SIG-M5 treated with dmso at 0.1 percent for 504 hours (cell line): ENCODE data around the gene ZNF211.

Experiments
- DNase-seq: peaks from one replicate; lab custom pipeline; 2025; ENCODE audit not compliant: unreplicated experiment; lab: John Stamatoyannopoulos, UW

The ZNF211 gene

GRCh38 chr19:57632987-57633831 is at the start of gene ZNF211:
Gene ZNF211, plus strand, starts transcription at chr19:57633168. Its CDS starts 179 bp downstream, at chr19:57633347.
- peak; percentile 91 for DNase-seq

DNA sequence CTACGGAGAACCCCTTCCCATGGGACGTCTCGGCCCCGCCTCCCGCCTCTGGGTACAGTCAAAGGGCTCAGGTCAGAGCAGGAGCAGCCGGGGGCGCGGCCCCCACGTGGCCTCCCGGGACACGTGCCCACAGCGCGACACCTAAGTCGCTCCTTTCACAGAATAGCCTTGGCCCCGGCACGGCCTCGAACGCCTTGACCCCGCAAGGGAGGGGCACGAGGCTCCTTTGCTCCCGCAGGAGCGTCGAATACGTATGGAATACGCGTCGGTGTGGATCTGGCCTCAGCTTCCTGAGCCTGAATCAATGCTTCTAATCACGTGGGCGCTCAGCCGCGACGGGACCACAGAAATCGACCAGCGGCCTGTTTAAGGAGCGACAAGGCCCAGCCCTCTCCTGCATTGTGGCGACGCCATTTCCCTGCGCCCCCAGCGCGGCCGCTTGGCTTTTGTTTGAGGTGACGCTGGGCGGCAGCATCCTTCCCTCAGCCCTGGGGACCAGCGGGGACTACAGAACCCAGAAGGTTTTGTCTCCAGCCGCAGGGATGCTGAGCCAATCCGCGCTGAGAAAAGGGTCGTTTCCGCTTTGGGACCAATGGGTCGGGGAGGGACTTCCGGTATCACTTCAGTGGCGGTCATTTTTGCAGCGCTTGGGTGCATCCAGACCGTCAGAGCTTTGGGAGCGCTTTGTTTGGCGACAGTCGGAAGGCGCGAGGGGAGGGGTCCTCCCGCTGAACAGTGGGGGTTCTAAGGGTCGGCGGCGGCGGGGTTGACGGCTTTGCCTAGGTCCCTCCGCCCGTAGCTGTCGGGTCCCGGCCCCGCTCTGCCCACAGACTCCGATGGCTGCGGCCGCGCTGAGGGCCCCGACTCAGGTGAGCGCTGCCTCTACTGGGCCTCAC is 49.2 kb upstream of the ZNF211 start, which contains the start of gene ZIK1:
Gene ZIK1 (plus strand): TSS at position 625 of the 896 bp plus-strand sequence. CDS start 212 bp downstream, at position 837.
- no peak for DNase-seq

DNA sequence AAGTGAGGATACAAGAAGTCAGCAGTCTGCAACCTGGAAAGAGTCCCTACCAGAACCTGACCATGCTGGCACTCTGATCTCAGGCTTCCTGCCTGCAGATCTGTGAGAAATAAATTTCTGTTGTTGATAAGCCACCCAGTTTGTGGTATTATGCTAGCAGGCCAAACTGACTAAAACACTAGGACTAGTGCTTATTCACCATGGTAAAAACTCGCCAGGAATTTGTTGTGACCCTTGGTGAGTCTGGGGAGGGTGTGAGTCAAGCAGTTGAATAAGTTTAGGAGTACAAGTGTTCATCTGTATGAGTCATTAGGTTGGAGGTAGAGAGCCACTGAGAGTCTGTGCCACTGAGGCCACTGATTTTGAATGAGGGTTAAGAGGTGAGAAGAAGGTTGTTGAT is 45.4 kb upstream of the ZNF211 start:
- DNase-seq = no peak

DNA sequence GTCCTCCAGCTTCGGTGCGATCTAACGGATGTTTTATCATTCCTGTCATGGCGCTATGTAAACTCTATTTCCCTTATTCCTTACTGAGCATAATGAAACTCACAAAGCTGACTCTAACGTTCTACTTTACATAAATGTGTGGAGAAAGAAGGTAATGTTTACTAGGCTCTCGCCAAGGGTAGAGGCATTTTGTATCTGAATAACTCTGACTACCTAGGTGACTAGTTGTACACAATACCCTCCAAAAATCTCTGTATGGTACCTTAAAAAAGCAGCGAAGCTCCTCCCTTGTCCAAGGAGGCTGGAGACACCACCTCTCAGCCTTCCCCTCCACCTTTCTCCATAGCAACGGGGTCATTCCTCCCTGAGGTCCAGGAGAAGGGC is 33.6 kb upstream of the ZNF211 start:
- no peak for DNase-seq

GRCh38 chr19:57599761-57600383 is 33.1 kb upstream of the ZNF211 start, which contains the start of gene ZNF530:
Gene ZNF530, plus strand, starts transcription at chr19:57599885. Its CDS starts 4,461 bp downstream, at chr19:57604346.
- peak; percentile 78 for DNase-seq

DNA sequence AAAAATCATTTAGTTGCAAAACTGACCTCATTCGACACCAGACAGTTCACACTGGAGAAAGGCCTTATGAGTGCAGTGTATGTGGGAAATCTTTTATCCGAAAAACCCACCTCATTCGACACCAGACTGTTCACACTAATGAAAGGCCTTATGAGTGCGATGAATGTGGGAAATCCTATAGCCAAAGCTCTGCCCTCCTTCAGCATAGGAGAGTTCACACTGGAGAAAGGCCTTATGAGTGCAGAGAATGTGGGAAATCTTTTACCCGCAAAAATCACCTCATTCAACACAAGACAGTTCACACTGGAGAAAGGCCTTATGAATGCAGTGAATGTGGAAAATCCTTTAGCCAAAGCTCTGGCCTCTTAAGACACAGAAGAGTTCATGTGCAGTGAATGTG is 26.0 kb upstream of the ZNF211 start:
- no peak for DNase-seq

DNA sequence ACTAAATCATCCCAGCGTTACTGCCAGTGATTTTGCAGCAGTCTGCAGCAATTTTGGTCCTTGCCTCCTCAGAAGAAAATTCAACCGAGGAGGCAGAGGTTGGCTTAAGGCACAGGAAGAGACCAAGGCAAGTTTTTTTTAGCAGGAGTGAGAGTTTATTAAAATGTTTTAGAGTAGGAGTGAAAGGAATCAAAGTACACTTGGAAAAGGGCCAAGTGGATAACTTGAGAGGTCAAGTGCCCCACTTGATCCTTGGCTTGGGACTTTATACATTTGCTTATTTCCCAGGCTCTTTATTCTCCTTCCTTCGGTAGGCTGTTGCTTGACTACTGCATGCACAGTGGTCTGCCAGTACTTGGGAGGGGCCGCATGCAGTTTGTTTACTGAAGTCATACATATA is 21.9 kb upstream of the ZNF211 start:
- DNase-seq = no peak

DNA sequence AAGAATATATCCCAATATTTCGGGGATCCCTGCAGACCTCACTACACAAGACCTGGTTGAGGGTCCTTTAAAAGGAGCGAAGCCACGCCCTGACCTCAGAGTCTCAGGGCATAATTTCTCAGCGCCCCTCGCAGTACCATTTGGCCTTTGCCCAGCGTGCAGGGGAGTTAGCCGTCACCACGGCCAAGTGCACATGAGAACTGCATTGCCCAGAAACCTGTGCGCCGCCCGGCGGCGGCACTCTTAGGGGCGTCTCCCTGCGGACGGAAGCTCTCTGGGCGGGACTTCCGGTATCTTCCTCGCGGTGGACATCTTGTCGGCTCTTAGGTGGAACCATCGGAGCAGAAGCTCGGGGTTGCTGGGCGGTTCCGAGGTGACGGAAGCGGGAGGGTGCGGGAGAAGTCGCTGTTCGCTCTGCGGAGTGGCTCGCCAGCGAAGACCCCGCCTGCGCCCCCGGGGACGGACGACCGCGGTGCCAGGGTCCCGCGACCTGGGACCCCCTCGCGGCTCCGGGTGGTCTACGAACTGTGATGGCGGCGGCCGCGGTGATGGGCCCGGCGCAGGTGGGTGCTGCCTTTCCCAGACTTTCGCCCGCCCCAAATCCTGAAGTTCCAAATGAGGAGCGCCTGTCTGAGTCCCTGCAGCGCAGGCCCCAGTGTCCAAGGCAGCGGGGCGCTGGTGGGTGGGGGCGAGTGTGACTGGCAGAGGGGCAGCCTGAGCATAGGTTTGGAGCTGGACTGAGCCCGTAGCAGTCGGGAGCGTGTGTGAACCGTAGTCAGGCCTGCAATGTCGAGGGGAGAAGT is 18.8 kb upstream of the ZNF211 start, which contains the start of gene ZNF134:
Gene ZNF134 (plus strand): TSS at position 302 of the 803 bp plus-strand sequence. CDS start 5,227 bp downstream, outside the sequence.
- peak; percentile 82 for DNase-seq

- no peak for DNase-seq
These were observed 17.6 kb upstream of the ZNF211 start for GRCh38 chr19:57615346-57615745.

DNA sequence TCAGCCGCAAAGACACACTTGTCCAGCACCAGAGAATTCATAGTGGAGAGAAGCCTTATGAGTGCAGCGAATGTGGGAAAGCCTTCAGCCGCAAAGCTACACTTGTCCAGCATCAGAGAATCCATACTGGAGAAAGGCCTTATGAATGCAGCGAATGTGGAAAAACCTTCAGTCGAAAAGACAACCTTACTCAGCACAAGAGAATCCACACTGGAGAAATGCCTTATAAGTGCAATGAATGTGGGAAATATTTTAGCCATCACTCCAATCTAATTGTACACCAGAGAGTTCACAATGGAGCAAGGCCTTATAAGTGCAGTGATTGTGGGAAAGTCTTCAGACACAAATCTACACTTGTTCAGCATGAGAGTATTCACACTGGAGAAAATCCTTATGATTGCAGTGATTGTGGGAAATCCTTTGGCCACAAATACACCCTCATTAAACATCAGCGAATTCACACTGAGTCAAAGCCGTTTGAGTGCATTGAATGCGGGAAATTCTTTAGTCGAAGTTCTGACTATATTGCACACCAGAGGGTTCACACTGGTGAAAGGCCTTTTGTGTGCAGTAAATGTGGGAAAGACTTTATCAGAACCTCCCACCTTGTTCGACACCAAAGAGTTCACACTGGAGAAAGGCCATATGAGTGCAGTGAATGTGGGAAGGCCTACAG is 12.2 kb upstream of the ZNF211 start:
- no peak for DNase-seq

GRCh38 chr19:57623091-57623490 is 9.9 kb upstream of the ZNF211 start:
- no peak for DNase-seq

- no peak for DNase-seq
These were observed 814 bp downstream of the ZNF211 start for GRCh38 chr19:57633832-57634131.

DNA sequence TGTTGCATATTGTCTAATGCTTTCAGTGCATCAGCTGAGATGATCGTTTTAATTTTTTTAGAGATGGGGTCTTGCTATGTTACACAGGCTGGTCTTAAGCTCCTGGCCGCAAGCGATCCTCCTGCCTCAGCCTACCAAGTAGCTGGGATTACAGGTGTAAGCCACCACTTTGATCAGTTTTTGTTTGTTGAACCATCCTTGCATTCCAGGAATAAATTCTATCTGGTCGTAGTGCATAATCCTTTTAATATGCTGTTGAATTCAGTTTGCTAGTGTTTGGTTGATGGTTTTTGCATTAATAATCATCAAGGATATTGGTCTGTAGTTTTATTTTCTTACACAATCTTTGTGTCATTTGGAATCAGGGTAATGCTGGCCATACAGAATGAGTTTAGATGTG is 4.4 kb downstream of the ZNF211 start:
- DNase-seq = no peak

DNA sequence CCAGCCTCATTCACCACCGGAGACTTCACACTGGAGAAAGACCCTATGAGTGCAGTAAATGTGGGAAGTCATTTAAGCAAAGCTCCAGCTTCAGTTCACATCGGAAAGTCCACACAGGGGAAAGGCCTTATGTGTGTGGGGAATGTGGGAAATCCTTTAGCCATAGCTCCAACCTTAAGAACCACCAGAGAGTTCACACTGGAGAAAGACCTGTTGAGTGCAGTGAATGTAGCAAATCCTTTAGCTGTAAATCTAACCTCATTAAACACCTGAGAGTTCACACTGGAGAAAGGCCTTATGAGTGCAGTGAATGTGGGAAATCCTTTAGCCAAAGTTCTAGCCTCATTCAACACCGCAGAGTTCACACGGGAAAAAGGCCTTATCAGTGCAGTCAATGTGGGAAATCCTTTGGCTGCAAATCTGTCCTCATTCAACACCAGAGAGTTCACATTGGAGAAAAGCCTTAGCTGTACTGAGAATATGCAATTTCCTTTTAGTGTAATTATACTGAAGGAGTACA is 8.8 kb downstream of the ZNF211 start:
- DNase-seq = no peak

DNA sequence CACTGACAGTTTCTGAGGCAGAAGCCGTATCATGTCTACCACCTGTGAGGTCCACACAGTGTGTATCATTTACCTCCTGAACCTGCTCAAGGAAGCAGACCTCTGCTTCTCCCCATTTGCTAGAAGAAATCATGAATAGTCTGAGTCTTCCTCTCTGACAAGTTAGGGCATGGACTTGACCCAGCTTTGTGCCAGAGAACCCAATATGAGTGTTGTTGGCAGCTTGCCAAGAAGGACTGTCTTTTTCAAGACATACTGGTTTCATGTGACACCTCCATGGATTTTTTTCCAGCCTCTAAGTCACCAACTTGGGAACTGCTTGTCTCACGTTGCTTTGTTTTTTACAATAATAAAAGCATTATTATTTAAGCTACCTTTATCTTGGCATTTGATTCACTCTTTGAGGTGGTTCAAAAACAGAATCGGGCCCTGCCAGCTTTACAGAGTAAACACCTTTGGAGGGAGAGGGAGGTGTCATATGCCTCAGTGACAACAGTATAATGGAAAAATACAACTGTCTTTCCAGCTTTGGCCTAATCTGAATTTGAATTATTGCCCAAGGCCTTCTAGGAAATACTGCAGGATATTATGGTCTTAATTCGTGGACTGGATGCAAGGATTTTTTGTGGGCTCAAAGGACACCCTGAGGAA is 9.6 kb downstream of the ZNF211 start:
- DNase-seq = no peak

DNA sequence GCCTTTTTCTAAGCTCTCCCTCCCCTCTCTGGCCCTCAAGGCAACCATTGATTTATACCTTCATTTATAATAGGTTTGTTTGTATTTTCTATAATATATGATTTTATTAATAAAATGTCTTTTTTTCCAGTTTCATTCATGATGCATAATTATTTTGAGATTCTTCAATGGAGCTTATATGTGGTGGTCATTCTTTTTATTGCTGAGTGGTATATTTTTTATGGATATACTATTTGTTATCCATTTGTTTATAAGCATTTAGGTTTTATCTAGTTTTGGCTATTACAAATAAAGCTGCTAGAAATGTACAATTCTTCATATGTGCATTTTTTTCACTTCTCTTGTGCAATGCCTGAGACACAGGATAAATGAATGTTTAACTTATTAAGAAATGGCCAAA is 10.8 kb downstream of the ZNF211 start:
- DNase-seq = no peak

- no peak for DNase-seq
These were observed 15.5 kb downstream of the ZNF211 start for GRCh38 chr19:57648331-57649003.

- DNase-seq = no peak
These were observed 18.7 kb downstream of the ZNF211 start for GRCh38 chr19:57651654-57651996.

GRCh38 chr19:57653689-57654088 is 20.7 kb downstream of the ZNF211 start:
- no peak for DNase-seq
